COLO668 (cell line): ENCODE measurements around the gene OGFR.
"Not testable (repeated sequence)": the region's sequence is repeated elsewhere in the genome, so short reads cannot be mapped to it uniquely, and the experiment has no call there.

Experiments used
- DNase-seq: peaks from one replicate; lab custom pipeline; 2025; ENCODE audit not compliant: unreplicated experiment; lab: John Stamatoyannopoulos, UW

OGFR gene

GRCh38 chr20:62836967-62837490 lies 32.4 kb downstream of the OGFR start:
- DNase-seq: no peak

- no peak for DNase-seq
These were observed 33.1 kb downstream of the OGFR start for GRCh38 chr20:62837790-62838127.

- peak; percentile 62 for DNase-seq
These were observed 33.7 kb downstream of the OGFR start for GRCh38 chr20:62838128-62838891.

- no peak for DNase-seq
These were observed 34.6 kb downstream of the OGFR start for GRCh38 chr20:62839261-62839660.

- no peak for DNase-seq
These were observed 35.2 kb downstream of the OGFR start for GRCh38 chr20:62839816-62840215.

GRCh38 chr20:62840244-62841197 lies 35.9 kb downstream of the OGFR start:
- DNase-seq: no peak

GRCh38 chr20:62841705-62842212 lies 37.1 kb downstream of the OGFR start:
- DNase-seq: no peak

- no peak for DNase-seq
These were observed 39.0 kb downstream of the OGFR start for GRCh38 chr20:62843656-62844055.

- no peak for DNase-seq
These were observed 39.5 kb downstream of the OGFR start for GRCh38 chr20:62844182-62844581.

- no peak for DNase-seq
These were observed 41.0 kb downstream of the OGFR start for GRCh38 chr20:62845416-62846160.

GRCh38 chr20:62846166-62846890 lies 41.7 kb downstream of the OGFR start:
- DNase-seq: no peak

GRCh38 chr20:62848917-62849316 lies 44.3 kb downstream of the OGFR start:
- DNase-seq: not testable (repeated sequence)

GRCh38 chr20:62849431-62849830 lies 44.8 kb downstream of the OGFR start:
- DNase-seq: no peak

GRCh38 chr20:62850333-62850974 lies 45.8 kb downstream of the OGFR start:
- no peak for DNase-seq

GRCh38 chr20:62852196-62852595 lies 47.6 kb downstream of the OGFR start:
- DNase-seq: no peak

GRCh38 chr20:62852841-62853240 lies 48.2 kb downstream of the OGFR start:
- DNase-seq: no peak

GRCh38 chr20:62853304-62853703 lies 48.7 kb downstream of the OGFR start:
- DNase-seq: not testable (repeated sequence)

GRCh38 chr20:62854121-62854520 lies 49.5 kb downstream of the OGFR start:
- no peak for DNase-seq

- DNase-seq: no peak
These were observed 50.5 kb downstream of the OGFR start for GRCh38 chr20:62855120-62855519.
